IMR-90 (cell line): ENCODE data around the gene CEP85. TPM values are rescaled to one million over a fixed set of nuclear protein-coding genes. Genes with fewer than 3 reads are reported as not detected.

Experiments
- ATAC-seq: fragments of 200-7000 bp; cut with Tn5 transposase; 2 replicates; pipeline ENCODE4 v1.9.1; 2020; ENCODE audit warnings: low read depth, mild to moderate bottlenecking, moderate library complexity
- BruUV-seq: library from RNA; stranded (reverse); fragments of 400-500 nt; replicated peaks from 2 replicates; lab custom pipeline; 2021; lab: Mats Ljungman, UMichigan
- CTCF ChIA-PET: fragments of 300-600 bp; formaldehyde crosslinking; extraction: SDS; loops from one replicate; lab custom pipeline; 2021; ENCODE audit warnings: antibody characterized with exemption; lab: Yijun Ruan, JAX
- POLR2A ChIA-PET: fragments of 300-600 bp; sonication (Branson Sonifier 250); formaldehyde crosslinking; loops from one replicate; lab custom pipeline; 2022; ENCODE audit warnings: antibody characterized with exemption; ENCODE audit not compliant: unreplicated experiment; lab: Charles Lee
- DNase-seq: peaks from one replicate; pipeline ENCODE4 v3.0.0; 2013
- H2AFZ ChIP-seq: replicated peaks from 2 replicates; pipeline ENCODE3; 2013; ENCODE audit warnings: low read length, mild to moderate bottlenecking; ENCODE audit not compliant: poor library complexity
- H2AK5ac ChIP-seq: 2 replicates; pipeline ENCODE4 v1.6.1; 2013; ENCODE audit warnings: low read depth, low read length, inconsistent platforms
- H2AK9ac ChIP-seq: replicated peaks from 2 replicates; pipeline ENCODE3; 2013; ENCODE audit warnings: mild to moderate bottlenecking, low read depth, low read length, moderate library complexity; ENCODE audit not compliant: poor library complexity
- H2BK120ac ChIP-seq: 2 replicates; pipeline ENCODE4 v1.6.1; 2013; ENCODE audit warnings: low read depth, low read length, inconsistent platforms
- H2BK15ac ChIP-seq: 3 replicates; pipeline ENCODE4 v1.6.1; 2013; ENCODE audit warnings: low read depth, low read length, inconsistent platforms
- H2BK20ac ChIP-seq: 2 replicates; pipeline ENCODE4 v1.6.1; 2013; ENCODE audit warnings: low read depth, mild to moderate bottlenecking, inconsistent platforms, low read length, moderate library complexity
- H2BK5ac ChIP-seq: 2 replicates; pipeline ENCODE4 v1.6.1; 2013; ENCODE audit warnings: mild to moderate bottlenecking, low read depth, low read length, inconsistent platforms; ENCODE audit not compliant: poor library complexity, severe bottlenecking
- H3K14ac ChIP-seq: replicated peaks from 2 replicates; pipeline ENCODE4 v1.6.1; 2013; ENCODE audit warnings: low read depth, low read length, inconsistent platforms
- H3K18ac ChIP-seq: 2 replicates; pipeline ENCODE4 v1.6.1; 2013; ENCODE audit warnings: low read depth, low read length, control low read depth
- H3K23ac ChIP-seq: 2 replicates; pipeline ENCODE4 v1.6.1; 2013; ENCODE audit warnings: low read depth, low read length, inconsistent platforms
- H3K27ac ChIP-seq: 2 replicates; pipeline ENCODE4 v1.5.1; 2013; ENCODE audit warnings: mild to moderate bottlenecking, control low read depth, low read length; ENCODE audit not compliant: insufficient read depth
- H3K27me3 ChIP-seq: 2 replicates; pipeline ENCODE4 v1.6.1; 2013; ENCODE audit warnings: low read length; ENCODE audit not compliant: control insufficient read depth, insufficient read depth
- H3K36me3 ChIP-seq: 2 replicates; pipeline ENCODE4 v1.6.1; 2013; ENCODE audit warnings: low read length, mixed read lengths; ENCODE audit not compliant: control insufficient read depth, insufficient read depth
- H3K4ac ChIP-seq: 2 replicates; pipeline ENCODE4 v1.6.1; 2013; ENCODE audit warnings: low read depth, low read length, inconsistent platforms
- H3K4me1 ChIP-seq: 2 replicates; pipeline ENCODE4 v1.6.1; 2013; ENCODE audit warnings: low read length, mixed read lengths; ENCODE audit not compliant: control insufficient read depth, insufficient read depth
- H3K4me2 ChIP-seq: 2 replicates; pipeline ENCODE4 v1.6.1; 2013; ENCODE audit warnings: low read depth, mild to moderate bottlenecking, control low read depth, low read length, moderate library complexity
- H3K4me3 ChIP-seq: 2 replicates; pipeline ENCODE4 v1.5.1; 2013; ENCODE audit warnings: low read depth, mild to moderate bottlenecking, control low read depth, low read length, moderate library complexity; ENCODE audit not compliant: insufficient read depth
- H3K56ac ChIP-seq: 2 replicates; pipeline ENCODE4 v1.6.1; 2013; ENCODE audit warnings: low read length, inconsistent platforms; ENCODE audit not compliant: insufficient read depth; ENCODE audit errors: extremely low read depth
- H3K79me1 ChIP-seq, 2 experiments: 2 replicates each; pipeline ENCODE4 v1.6.1; 2013; ENCODE audit warnings: low read length in 2 of 2, inconsistent platforms in 1 of 2, low read depth in 1 of 2
- H3K9ac ChIP-seq: 2 replicates; pipeline ENCODE4 v1.6.1; 2013; ENCODE audit warnings: low read depth, low read length, control low read depth
- H3K9me1 ChIP-seq: 2 replicates; pipeline ENCODE4 v1.6.1; 2013; ENCODE audit warnings: low read length, inconsistent platforms; ENCODE audit not compliant: insufficient read depth
- H3K9me3 ChIP-seq: 2 replicates; pipeline ENCODE4 v1.6.1; 2013; ENCODE audit warnings: low read length; ENCODE audit not compliant: control insufficient read depth, insufficient read depth
- H4K20me1 ChIP-seq: 2 replicates; pipeline ENCODE4 v1.6.1; 2013; ENCODE audit warnings: low read length, inconsistent platforms; ENCODE audit not compliant: insufficient read depth
- H4K5ac ChIP-seq: 2 replicates; pipeline ENCODE4 v1.6.1; 2013; ENCODE audit warnings: mild to moderate bottlenecking, low read depth, low read length, control low read depth
- H4K8ac ChIP-seq, 2 experiments: 2 replicates each; pipeline ENCODE4 v1.6.1; 2013; ENCODE audit warnings: low read depth in 2 of 2, low read length in 2 of 2, control low read depth in 1 of 2, inconsistent platforms in 1 of 2
- H4K91ac ChIP-seq: 2 replicates; pipeline ENCODE4 v1.6.1; 2013; ENCODE audit warnings: low read depth, low read length, inconsistent platforms; ENCODE audit not compliant: insufficient read depth
- FOS ChIP-seq: fragments of 150-350 bp; IDR thresholded peaks from 2 replicates; pipeline ENCODE4 v1.6.1; 2016; ENCODE audit warnings: low read depth, low read length
- MXI1 ChIP-seq: IDR thresholded peaks from 2 replicates; pipeline ENCODE4 v1.6.1; 2012; ENCODE audit warnings: low read depth, mild to moderate bottlenecking, low read length, moderate library complexity, borderline replicate concordance
- NFE2L2 ChIP-seq: fragments of 150-350 bp; IDR thresholded peaks from 2 replicates; pipeline ENCODE4 v1.6.1; 2016; ENCODE audit warnings: low read depth, mild to moderate bottlenecking, low read length
- RAD21 ChIP-seq: IDR thresholded peaks from 2 replicates; pipeline ENCODE4 v1.6.1; 2012; ENCODE audit warnings: low read length, improper control_type of control experiment
- RFX5 ChIP-seq: IDR thresholded peaks from 2 replicates; pipeline ENCODE4 v1.8.0; 2012; ENCODE audit warnings: low read depth, mild to moderate bottlenecking, low read length, moderate library complexity
- WGBS, 2 experiments: methylation state at CpG; one replicate each; pipeline versions ENCODE4 v1.1.5 to v1.1.7; 2013; ENCODE audit warnings: missing lambda C conversion rate in 2 of 2; ENCODE audit not compliant: insufficient read length in 1 of 2; ENCODE audit errors: extremely low coverage in 2 of 2; 5-methylcytosine and 5-hydroxymethylcytosine counted together
- dilution Hi-C: fragments of 300-500 bp; cut with HindIII; formaldehyde crosslinking; loops from one replicate; pipeline ENCODE4 v1.14.3; 2018; ENCODE audit warnings: low sequenced_read_pairs; ENCODE audit not compliant: unreplicated experiment
- in situ Hi-C: fragments of 300-500 bp; cut with MboI; formaldehyde crosslinking; loops from 3 replicates; pipeline ENCODE4 v1.14.3; 2019; ENCODE audit warnings: low sequenced_read_pairs, inconsistent platforms, mixed read lengths
- intact Hi-C: fragments of 100-400 bp; cut with micrococcal nuclease; formaldehyde crosslinking; loops from 2 replicates; pipeline ENCODE4 v1.10.0; 2022
- polyA plus RNA-seq, 3 experiments: library from polyadenylated mRNA; depleted of rRNA; stranded (reverse); fragments of >200 nt; gene quantifications; 2 replicates each; pipeline ENCODE4 v1.2.3, GENCODE V29; 2012; ENCODE audit warnings: low replicate concordance in 1 of 3
- total RNA-seq: library from RNA; depleted of rRNA; stranded (reverse); fragments of >200 nt; gene quantifications from 2 replicates; pipeline ENCODE4 v1.2.3, GENCODE V29; 2012

The CEP85 gene
- total and polyA plus RNA-seq, 2 of the 4 experiments (the other 2 are of a cell fraction) = 11.5 to 11.8 TPM

DNA sequence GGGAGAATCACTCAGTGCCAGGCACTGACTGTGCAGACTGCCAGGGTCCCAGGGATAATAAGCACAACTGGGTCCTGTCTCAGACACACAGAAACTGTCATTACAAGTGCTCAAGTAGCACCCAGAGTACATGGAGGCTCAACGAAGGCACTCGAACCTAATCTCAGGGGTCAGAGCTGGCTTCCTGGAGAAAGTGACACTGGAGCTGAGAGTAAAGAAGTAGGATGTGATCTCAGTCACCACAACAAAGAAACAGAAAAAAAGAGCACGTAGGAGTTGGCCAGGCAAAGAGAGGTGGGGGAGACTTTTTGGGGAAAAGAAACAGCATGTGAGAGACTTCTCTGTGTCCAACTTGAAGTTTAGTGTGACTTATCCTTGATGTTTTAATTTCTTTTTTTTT, 42.3 kb upstream of the CEP85 start:
- no peak for ATAC-seq
- ChIA-PET POLR2A (no interaction called here), CTCF (no interaction called here)
- H2BK15ac ChIP-seq = no peak overlapping the region
- H4K91ac ChIP-seq = no peak overlapping the region
- H3K4me1 ChIP-seq = no peaks in the 10 kb centered on the region
- H3K79me1 ChIP-seq = no peaks in the 10 kb centered on the region
- H3K4ac ChIP-seq = no peak overlapping the region
- no peak overlapping the region for H4K8ac ChIP-seq
- no TSS peak for BruUV-seq
- H3K4me3 ChIP-seq = no peak overlapping the region
- no peak overlapping the region for H2BK20ac ChIP-seq
- no peak for DNase-seq
- intact Hi-C loops = no loop called here
- no peak overlapping the region for H2AK5ac ChIP-seq
- no peak overlapping the region for H2BK5ac ChIP-seq
- no peaks in the 10 kb centered on the region for H4K20me1 ChIP-seq
- H3K9me3 ChIP-seq = no peaks in the 10 kb centered on the region
- H4K5ac ChIP-seq = no peak overlapping the region
- H3K18ac ChIP-seq = no peak overlapping the region
- no peak overlapping the region for H2AK9ac ChIP-seq
- H3K14ac ChIP-seq = no peak overlapping the region
- 0% methylated on average over 1 of the region's 3 CpGs; no CpG with 5 or more reads in 1 of the 2 experiments for WGBS, 2 experiments
- H3K9ac ChIP-seq = no peak overlapping the region
- H3K4me2 ChIP-seq = no peak overlapping the region
- H2AFZ ChIP-seq = no peak overlapping the region
- H3K27ac ChIP-seq = no peak overlapping the region
- no peak overlapping the region for H3K23ac ChIP-seq
- in situ Hi-C loops = no loop called here
- H3K36me3 ChIP-seq = no peaks in the 10 kb centered on the region
- peaks cover 18% of the 10 kb centered on the region for H3K27me3 ChIP-seq
- no peak for TF ChIP-seq RAD21
- no peak for TF ChIP-seq RFX5
- no peak for TF ChIP-seq MXI1
- no peak for TF ChIP-seq FOS
- no peak for TF ChIP-seq NFE2L2
- H2BK120ac ChIP-seq = no peak overlapping the region
- no peaks in the 10 kb centered on the region for H3K9me1 ChIP-seq
- no peak overlapping the region for H3K56ac ChIP-seq
- dilution Hi-C loops = no loop called here
